GM19239 (cell line): ENCODE results near the gene ASIC4.

Experiments
- DNase-seq: peaks from one replicate; pipeline ENCODE4 v3.0.0; 2011; ENCODE audit warnings: low spot score; ENCODE audit not compliant: insufficient read length
- FAIRE-seq: peaks from 2 replicates; lab custom pipeline; 2011; peaks lifted over from hg19 to GRCh38; lab: Jason Lieb, UNC

ASIC4 gene

GRCh38 chr2:219575566-219576504 lies 61.6 kb downstream of the ASIC4 start:
- no peak for DNase-seq

DNA sequence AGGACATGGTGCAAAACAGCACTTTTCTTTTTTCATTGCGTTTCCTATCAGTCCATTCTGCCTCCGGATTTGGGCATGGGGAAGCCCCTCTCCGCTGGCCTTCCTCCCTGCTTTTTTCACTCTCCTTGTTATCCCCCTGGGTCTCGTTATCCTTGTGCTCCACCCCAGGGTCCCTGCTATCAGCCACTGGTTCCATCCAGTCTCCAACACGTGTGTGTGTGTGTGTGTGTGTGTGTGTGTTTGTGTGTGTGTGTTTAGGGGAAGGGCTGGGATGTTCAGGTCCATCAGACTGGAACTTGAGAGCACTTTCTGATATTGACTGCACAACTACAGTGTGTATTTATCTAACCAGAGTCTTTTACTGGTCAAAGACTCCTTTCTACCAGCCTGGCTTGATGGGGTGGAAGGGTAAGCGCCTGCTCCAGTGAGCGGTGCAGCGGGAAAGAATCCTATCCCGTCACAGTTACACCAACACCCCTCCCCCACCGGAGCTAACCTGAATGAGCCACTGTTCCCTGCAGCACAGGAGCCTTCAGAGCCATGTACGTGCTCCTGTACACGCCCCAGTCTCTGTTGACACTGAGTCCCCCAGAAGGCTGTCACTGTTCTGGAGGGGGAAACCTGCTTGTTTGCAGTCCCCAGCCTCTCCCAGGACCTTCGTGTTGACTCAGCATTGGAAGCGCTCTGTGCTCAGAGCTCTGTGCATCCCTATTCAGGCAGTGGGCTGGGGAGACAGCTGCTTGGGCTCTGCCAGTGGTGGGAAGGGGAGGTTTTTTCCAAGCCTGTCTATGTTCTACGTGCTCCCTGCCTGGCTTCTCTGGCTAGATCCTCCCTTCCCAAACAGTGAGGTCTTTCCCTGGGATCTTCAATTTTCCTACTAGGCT lies 62.5 kb downstream of the ASIC4 start:
- DNase-seq = no peak
- FAIRE-seq = no peak

More at GRCh38 chr2:219575566-219576504, 61.6 kb downstream of the ASIC4 start:
- no peak for FAIRE-seq

GRCh38 chr2:219578811-219579613 lies 64.7 kb downstream of the ASIC4 start:
- FAIRE-seq = no peak
- no peak for DNase-seq

GRCh38 chr2:219581346-219581745 lies 67.1 kb downstream of the ASIC4 start:
- FAIRE-seq = no peak
- no peak for DNase-seq
